H1 (cell line): Measurements from ENCODE around the gene CD7. TPM values are rescaled to one million over a fixed set of nuclear protein-coding genes. Genes with fewer than 3 reads are reported as not detected.
A peak's percentile ranks its signal among the peaks of the same experiment; 100 is the strongest.

Source experiments
- CTCF ChIA-PET: fragments of 300-600 bp; sonication (Branson Sonifier 250); formaldehyde crosslinking; loops from one replicate; lab custom pipeline; 2021; ENCODE audit not compliant: partially characterized antibody; lab: Charles Lee
- POLR2A ChIA-PET: fragments of 300-600 bp; sonication (Branson Sonifier 250); formaldehyde crosslinking; loops from one replicate; lab custom pipeline; 2021; ENCODE audit warnings: inconsistent platforms; ENCODE audit not compliant: partially characterized antibody; lab: Charles Lee
- DNase-seq, 2 experiments: peaks; one replicate each; pipeline versions ENCODE4 v3.0.0 to v3.0.0-alpha.2; 2010 to 2022; ENCODE audit warnings: low spot score in 2 of 2, low read depth in 1 of 2, mixed read lengths in 1 of 2
- FAIRE-seq: peaks from 2 replicates; lab custom pipeline; 2011; peaks lifted over from hg19 to GRCh38; lab: Jason Lieb, UNC
- H2AFZ ChIP-seq: 2 replicates; pipeline ENCODE4 v1.8.1; 2012; ENCODE audit warnings: low read length, inconsistent platforms
- H2AK5ac ChIP-seq: 2 replicates; pipeline ENCODE4 v1.6.1; 2013; ENCODE audit warnings: low read depth, low read length
- H2BK120ac ChIP-seq: replicated peaks from 2 replicates; pipeline ENCODE3; 2013; ENCODE audit warnings: low read depth, low read length, inconsistent platforms
- H2BK12ac ChIP-seq: 2 replicates; pipeline ENCODE4 v1.6.1; 2013; ENCODE audit warnings: low read depth, low read length
- H2BK15ac ChIP-seq: 2 replicates; pipeline ENCODE4 v1.6.1; 2013; ENCODE audit warnings: low read length
- H2BK20ac ChIP-seq: 2 replicates; pipeline ENCODE4 v1.6.1; 2013; ENCODE audit warnings: low read length
- H2BK5ac ChIP-seq: 2 replicates; pipeline ENCODE4 v1.6.1; 2013; ENCODE audit warnings: low read depth, low read length
- H3K14ac ChIP-seq: 2 replicates; pipeline ENCODE4 v1.6.1; 2013; ENCODE audit warnings: inconsistent platforms; ENCODE audit not compliant: insufficient read length
- H3K18ac ChIP-seq: 2 replicates; pipeline ENCODE4 v1.6.1; 2013; ENCODE audit warnings: low read length; ENCODE audit errors: extremely low read depth
- H3K23ac ChIP-seq: 2 replicates; pipeline ENCODE4 v1.6.1; 2013; ENCODE audit warnings: inconsistent platforms; ENCODE audit not compliant: insufficient read length
- H3K23me2 ChIP-seq: 2 replicates; pipeline ENCODE4 v1.6.1; 2013; ENCODE audit warnings: low read depth, low read length
- H3K27ac ChIP-seq: 2 replicates; pipeline ENCODE4 v1.6.1; 2011; ENCODE audit warnings: low read depth, low read length, inconsistent platforms
- H3K27me3 ChIP-seq, 4 experiments: replicated peaks in 1 of 4; 1 replicate in 1 of 4; 2 replicates in 3 of 4; pipeline versions ENCODE4 v1.6.1 to v1.8.1; 2011 to 2013; ENCODE audit warnings: low read length in 3 of 4, mild to moderate bottlenecking in 3 of 4, inconsistent platforms in 2 of 4, mixed read lengths in 2 of 4, moderate library complexity in 1 of 4; ENCODE audit not compliant: control insufficient read depth in 3 of 4, insufficient read depth in 3 of 4; ENCODE audit errors: extremely low read depth in 1 of 4
- H3K36me3 ChIP-seq, 4 experiments: 2 replicates each; pipeline versions ENCODE4 v1.6.1 to v1.8.1; 2011 to 2013; ENCODE audit warnings: mild to moderate bottlenecking in 4 of 4, low read length in 3 of 4, moderate library complexity in 2 of 4, control low read depth in 1 of 4, inconsistent platforms in 1 of 4; ENCODE audit not compliant: insufficient read depth in 4 of 4, control insufficient read depth in 2 of 4
- H3K4ac ChIP-seq: replicated peaks from 2 replicates; pipeline ENCODE3; 2013; ENCODE audit warnings: low read length, low read depth, mixed read lengths, inconsistent platforms; ENCODE audit not compliant: insufficient read length
- H3K4me1 ChIP-seq, 4 experiments: replicated peaks in 1 of 4; 1 replicate in 1 of 4; 2 replicates in 3 of 4; pipeline versions ENCODE4 v1.6.1 to v1.8.1; 2011 to 2013; ENCODE audit warnings: low read length in 3 of 4, inconsistent platforms in 2 of 4, mixed read lengths in 1 of 4; ENCODE audit not compliant: insufficient read depth in 4 of 4, control insufficient read depth in 3 of 4
- H3K4me2 ChIP-seq, 2 experiments: 2 replicates each; pipeline versions ENCODE4 v1.6.1 to v1.8.1; 2011 to 2013; ENCODE audit warnings: low read depth in 2 of 2, low read length in 2 of 2, control low read depth in 1 of 2, inconsistent platforms in 1 of 2, mild to moderate bottlenecking in 1 of 2; ENCODE audit not compliant: insufficient read depth in 1 of 2
- H3K4me3 ChIP-seq, 4 experiments: fragments of 200-600, 300-600 bp in 1 of 4; sonication (generic), shearing (Covaris generic), sonication (Bioruptor Twin) in 1 of 4; 2 replicates each; pipeline versions ENCODE4 v1.5.1 to v1.8.1; 2011 to 2016; ENCODE audit warnings: low read length in 4 of 4, low read depth in 3 of 4, control low read depth in 2 of 4, inconsistent platforms in 2 of 4, mild to moderate bottlenecking in 2 of 4, mixed read lengths in 1 of 4, moderate library complexity in 1 of 4; ENCODE audit not compliant: insufficient read depth in 2 of 4; ENCODE audit errors: extremely low read depth in 1 of 4
- H3K56ac ChIP-seq: replicated peaks from 2 replicates; pipeline ENCODE3; 2013; ENCODE audit warnings: low read depth, mild to moderate bottlenecking, mixed read lengths, low read length, inconsistent platforms; ENCODE audit not compliant: insufficient read length
- H3K79me1 ChIP-seq: 2 replicates; pipeline ENCODE4 v1.6.1; 2013; ENCODE audit warnings: low read depth, low read length, control low read depth
- H3K79me2 ChIP-seq, 2 experiments: 2 replicates each; pipeline versions ENCODE4 v1.6.1 to v1.8.1; 2012 to 2013; ENCODE audit warnings: low read length in 2 of 2, mild to moderate bottlenecking in 2 of 2, inconsistent platforms in 1 of 2; ENCODE audit not compliant: insufficient read depth in 2 of 2, control insufficient read depth in 1 of 2
- H3K9ac ChIP-seq, 4 experiments: replicated peaks in 1 of 4; 1 replicate in 1 of 4; 2 replicates in 3 of 4; pipeline versions ENCODE4 v1.6.1 to v1.8.1; 2011 to 2013; ENCODE audit warnings: low read depth in 3 of 4, low read length in 3 of 4, control low read depth in 2 of 4, mild to moderate bottlenecking in 2 of 4, moderate library complexity in 2 of 4, inconsistent platforms in 1 of 4; ENCODE audit errors: extremely low read depth in 1 of 4
- H3K9me3 ChIP-seq, 2 experiments: 2 replicates each; pipeline versions ENCODE4 v1.6.1 to v1.8.1; 2012 to 2013; ENCODE audit warnings: mild to moderate bottlenecking in 2 of 2, moderate library complexity in 2 of 2, control low read depth in 1 of 2, inconsistent platforms in 1 of 2, low read depth in 1 of 2, low read length in 1 of 2, mixed read lengths in 1 of 2; ENCODE audit not compliant: insufficient read depth in 2 of 2
- H4K20me1 ChIP-seq, 2 experiments: replicated peaks in 1 of 2; 2 replicates each; pipeline versions ENCODE3 to v1.8.1; 2011 to 2013; ENCODE audit warnings: inconsistent platforms in 2 of 2, low read length in 2 of 2, mild to moderate bottlenecking in 1 of 2; ENCODE audit not compliant: insufficient read depth in 2 of 2, control insufficient read depth in 1 of 2
- H4K5ac ChIP-seq: 2 replicates; pipeline ENCODE4 v1.6.1; 2013; ENCODE audit warnings: low read length, low read depth, mixed read lengths, inconsistent platforms; ENCODE audit not compliant: insufficient read length
- H4K8ac ChIP-seq: 2 replicates; pipeline ENCODE4 v1.8.0; 2013; ENCODE audit warnings: mild to moderate bottlenecking, moderate library complexity, low read length, inconsistent platforms; ENCODE audit not compliant: insufficient read depth; ENCODE audit errors: extremely low read depth
- H4K91ac ChIP-seq: replicated peaks from 2 replicates; pipeline ENCODE3; 2013; ENCODE audit warnings: low read length, mixed read lengths, inconsistent platforms; ENCODE audit not compliant: insufficient read length
- BCL11A ChIP-seq, 2 experiments: IDR thresholded peaks; one replicate each; pipeline ENCODE4 v1.6.1; 2011; ENCODE audit warnings: low read depth in 2 of 2, low read length in 2 of 2, mild to moderate bottlenecking in 2 of 2
- CEBPB ChIP-seq: IDR thresholded peaks from 2 replicates; pipeline ENCODE4 v1.6.1; 2012; ENCODE audit warnings: low read depth, low read length
- CREB1 ChIP-seq: IDR thresholded peaks from 2 replicates; pipeline ENCODE4 v1.6.1; 2012; ENCODE audit warnings: inconsistent platforms
- HDAC6 ChIP-seq: IDR thresholded peaks from one replicate; pipeline ENCODE4 v1.7.1; 2012; ENCODE audit warnings: low read depth, mild to moderate bottlenecking, inconsistent platforms, low read length, moderate library complexity
- KDM1A ChIP-seq: fragments of 200-600, 300-600 bp; sonication (generic); IDR thresholded peaks from 2 replicates; pipeline ENCODE4 v1.7.1; 2016; ENCODE audit warnings: mild to moderate bottlenecking, low read length, borderline replicate concordance
- NANOG ChIP-seq: IDR thresholded peaks from 2 replicates; pipeline ENCODE4 v1.6.1; 2011; ENCODE audit warnings: low read length, low read depth, mild to moderate bottlenecking, inconsistent platforms; ENCODE audit not compliant: insufficient read depth, poor library complexity, severe bottlenecking
- SIN3A ChIP-seq, 2 experiments: IDR thresholded peaks in 1 of 2; conservative IDR thresholded peaks in 1 of 2; 2 replicates each; pipeline ENCODE4 v1.6.1; 2011 to 2012; ENCODE audit warnings: low read length in 2 of 2, improper control_type of control experiment in 1 of 2, low read depth in 1 of 2, mild to moderate bottlenecking in 1 of 2
- SP1 ChIP-seq: IDR thresholded peaks from 2 replicates; pipeline ENCODE4 v1.6.1; 2011; ENCODE audit warnings: low read depth, low read length
- WGBS, 2 experiments: shearing (Covaris generic) in 1 of 2; methylation state at CpG; one replicate each; pipeline versions ENCODE4 v1.1.6 to v1.1.7; 2013 to 2015; ENCODE audit warnings: low lambda C conversion rate in 2 of 2, mixed read lengths in 2 of 2, inconsistent platforms in 1 of 2, low coverage in 1 of 2, missing lambda C conversion rate in 1 of 2; ENCODE audit not compliant: insufficient replicate concordance in 2 of 2, insufficient coverage in 1 of 2, insufficient read length in 1 of 2; ENCODE audit errors: extremely low coverage in 1 of 2, missing lambda C conversion rate in 1 of 2; 5-methylcytosine and 5-hydroxymethylcytosine counted together
- polyA plus RNA-seq, 7 experiments: library from polyadenylated mRNA; depleted of rRNA in 3 of 7; stranded (reverse) in 5 of 7; unstranded in 2 of 7; fragments of >200 nt in 5 of 7; fragments of 200-250 nt in 2 of 7; gene quantifications; 1 replicate in 5 of 7; 2 replicates in 1 of 7; 4 replicates in 1 of 7; pipeline versions ENCODE4 v1.2.1 to v1.2.3, GENCODE V29; 2011 to 2013; ENCODE audit warnings: missing spikeins in 2 of 7, mixed read lengths in 2 of 7
- total RNA-seq: library from RNA; stranded (reverse); fragmentation: NEBNext Ultra II Directional; extraction: Animal tissue kit (Norgen Biotek cat#: 25700); gene quantifications from 2 replicates; pipeline ENCODE4 v1.2.1, GENCODE V29; 2021
- TF ChIP-seq, protein P1 (sequence below), 3 experiments: IDR thresholded peaks; 1 replicate in 2 of 3; 2 replicates in 1 of 3; pipeline versions ENCODE4 v1.5.1 to v1.6.1; 2011; ENCODE audit warnings: low read length in 3 of 3, mild to moderate bottlenecking in 3 of 3, inconsistent platforms in 2 of 3, low read depth in 1 of 3, moderate library complexity in 1 of 3; ENCODE audit not compliant: insufficient read depth in 1 of 3; ENCODE audit errors: control extremely low read depth in 1 of 3
- TF ChIP-seq, protein P2 (sequence below): IDR thresholded peaks from 2 replicates; pipeline ENCODE4 v1.6.1; 2012; ENCODE audit warnings: low read length, inconsistent platforms

Gene CD7
- total and polyA plus RNA-seq, 2 of the 8 experiments (the other 6 are each of a cell fraction or from before 2014, with no cell fraction given): 0.83 to 0.86 TPM

DNA sequence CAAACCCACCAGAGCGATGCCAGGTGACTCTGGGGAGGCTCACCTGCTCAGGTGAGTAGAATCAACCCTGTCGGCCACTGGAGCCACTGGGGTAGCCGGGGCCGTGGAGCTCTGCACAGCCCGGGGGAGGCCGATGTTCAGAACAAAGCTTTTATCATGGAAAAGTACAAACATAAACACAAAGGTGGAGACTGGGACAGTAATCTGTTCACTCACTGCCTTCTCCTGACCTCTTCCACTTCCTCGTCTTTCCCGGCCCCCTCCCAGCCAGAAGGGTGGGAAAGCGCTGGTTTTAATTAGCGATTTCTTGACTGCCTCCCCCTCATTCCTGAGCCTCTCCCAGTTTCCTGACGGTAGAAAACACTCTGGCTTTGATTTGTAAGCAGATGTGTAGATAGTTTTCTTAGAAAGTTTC is 31.9 kb upstream of the CD7 start:
- Histone ChIP-seq H4K91ac (no peak overlapping the region), H3K18ac (no peak overlapping the region), H4K8ac (peak overlapping the region; percentile 65; the same call in 1 of the 2 replicates), H3K27me3 (no peaks in the 10 kb centered on the region; a peak in 1 of 7 replicates), H3K4me3 (no peak overlapping the region), H2AFZ (no peak overlapping the region), H3K14ac (no peak overlapping the region), H3K27ac (no peak overlapping the region), H2AK5ac (no peak overlapping the region), H3K56ac (no peak overlapping the region), H3K36me3 (no peaks in the 10 kb centered on the region), H3K23me2 (no peaks in the 10 kb centered on the region), H2BK15ac (no peak overlapping the region), H3K4me1 (no peaks in the 10 kb centered on the region; a peak in 1 of 7 replicates), H3K79me2 (no peaks in the 10 kb centered on the region), H3K23ac (no peak overlapping the region), H4K20me1 (no peaks in the 10 kb centered on the region), H3K9ac (no peak overlapping the region), H4K5ac (no peak overlapping the region), H3K4ac (no peak overlapping the region), H2BK12ac (no peak overlapping the region), H2BK120ac (no peak overlapping the region), H2BK20ac (no peak overlapping the region), H3K9me3 (no peaks in the 10 kb centered on the region), H3K4me2 (no peak overlapping the region), H2BK5ac (no peak overlapping the region), H3K79me1 (no peaks in the 10 kb centered on the region)
- 86% methylated on average over 11 of the region's 11 CpGs; no CpG with 5 or more reads in 1 of the 2 experiments for WGBS, 2 experiments
- FAIRE-seq (no peak), DNase-seq (no peak)
- ChIA-PET POLR2A (interaction anchor here (0.6 kb wide), 1 partner anchor 55 kb away, joined by 3 read pairs; no protein-coding TSS in a partner anchor), CTCF (interaction anchor here (0.6 to 2.2 kb wide), 12 partner anchors 10 to 1737 kb away, joined by 3 to 9 read pairs (median 4); no protein-coding TSS in a partner anchor)
- TF ChIP-seq BCL11A (IDR thresholded peaks at IDR 0.05; ENCODE audit: low read depth in 2 of 2, low read length in 2 of 2) (no peak), SP1 (no peak), HDAC6 (no peak), CEBPB (no peak), NANOG (no peak), KDM1A (no peak), CREB1 (no peak), SIN3A (conservative IDR thresholded peaks at IDR 0.05 in 1 of 2, IDR thresholded peaks at IDR 0.05 in 1 of 2; ENCODE audit: low read depth in 1 of 2, low read length in 2 of 2) (no peak)
- TF ChIP-seq, protein P1, sequence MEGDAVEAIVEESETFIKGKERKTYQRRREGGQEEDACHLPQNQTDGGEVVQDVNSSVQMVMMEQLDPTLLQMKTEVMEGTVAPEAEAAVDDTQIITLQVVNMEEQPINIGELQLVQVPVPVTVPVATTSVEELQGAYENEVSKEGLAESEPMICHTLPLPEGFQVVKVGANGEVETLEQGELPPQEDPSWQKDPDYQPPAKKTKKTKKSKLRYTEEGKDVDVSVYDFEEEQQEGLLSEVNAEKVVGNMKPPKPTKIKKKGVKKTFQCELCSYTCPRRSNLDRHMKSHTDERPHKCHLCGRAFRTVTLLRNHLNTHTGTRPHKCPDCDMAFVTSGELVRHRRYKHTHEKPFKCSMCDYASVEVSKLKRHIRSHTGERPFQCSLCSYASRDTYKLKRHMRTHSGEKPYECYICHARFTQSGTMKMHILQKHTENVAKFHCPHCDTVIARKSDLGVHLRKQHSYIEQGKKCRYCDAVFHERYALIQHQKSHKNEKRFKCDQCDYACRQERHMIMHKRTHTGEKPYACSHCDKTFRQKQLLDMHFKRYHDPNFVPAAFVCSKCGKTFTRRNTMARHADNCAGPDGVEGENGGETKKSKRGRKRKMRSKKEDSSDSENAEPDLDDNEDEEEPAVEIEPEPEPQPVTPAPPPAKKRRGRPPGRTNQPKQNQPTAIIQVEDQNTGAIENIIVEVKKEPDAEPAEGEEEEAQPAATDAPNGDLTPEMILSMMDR (IDR thresholded peaks at IDR 0.05; ENCODE audit: control extremely low read depth in 1 of 3, insufficient read depth in 1 of 3, low read depth in 1 of 3, low read length in 3 of 3): no peak
- TF ChIP-seq, protein P2, sequence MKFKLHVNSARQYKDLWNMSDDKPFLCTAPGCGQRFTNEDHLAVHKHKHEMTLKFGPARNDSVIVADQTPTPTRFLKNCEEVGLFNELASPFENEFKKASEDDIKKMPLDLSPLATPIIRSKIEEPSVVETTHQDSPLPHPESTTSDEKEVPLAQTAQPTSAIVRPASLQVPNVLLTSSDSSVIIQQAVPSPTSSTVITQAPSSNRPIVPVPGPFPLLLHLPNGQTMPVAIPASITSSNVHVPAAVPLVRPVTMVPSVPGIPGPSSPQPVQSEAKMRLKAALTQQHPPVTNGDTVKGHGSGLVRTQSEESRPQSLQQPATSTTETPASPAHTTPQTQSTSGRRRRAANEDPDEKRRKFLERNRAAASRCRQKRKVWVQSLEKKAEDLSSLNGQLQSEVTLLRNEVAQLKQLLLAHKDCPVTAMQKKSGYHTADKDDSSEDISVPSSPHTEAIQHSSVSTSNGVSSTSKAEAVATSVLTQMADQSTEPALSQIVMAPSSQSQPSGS: no peak
